Esophagus (tissue), 2 donors: ENCODE measurements around the gene LMBR1L. TPM values are rescaled to one million over a fixed set of nuclear protein-coding genes. Genes with fewer than 3 reads are reported as not detected.
A peak's percentile ranks its signal among the peaks of the same experiment; 100 is the strongest.

Source experiments
- H3K27ac ChIP-seq, 2 donors: one replicate each; pipeline ENCODE4 v1.5.1; 2013; ENCODE audit warnings: low read depth in 2 of 2, mild to moderate bottlenecking in 2 of 2, inconsistent platforms in 1 of 2, low read length in 1 of 2, moderate library complexity in 1 of 2
- H3K27me3 ChIP-seq, 2 donors: one replicate each; pipeline ENCODE4 v1.6.1; 2013; ENCODE audit warnings: low read length in 2 of 2, control low read depth in 1 of 2, mild to moderate bottlenecking in 1 of 2; ENCODE audit not compliant: insufficient read depth in 2 of 2, control insufficient read depth in 1 of 2
- H3K36me3 ChIP-seq, 2 donors: one replicate each; pipeline ENCODE4 v1.6.1; 2013; ENCODE audit warnings: low read length in 1 of 2; ENCODE audit not compliant: control insufficient read depth in 2 of 2, insufficient read depth in 2 of 2
- H3K4me1 ChIP-seq, 2 donors: one replicate each; pipeline ENCODE4 v1.6.1; 2013; ENCODE audit warnings: low read length in 1 of 2; ENCODE audit not compliant: control insufficient read depth in 2 of 2, insufficient read depth in 2 of 2
- H3K4me3 ChIP-seq, 2 donors: one replicate each; pipeline ENCODE4 v1.5.1; 2013; ENCODE audit warnings: low read length in 2 of 2, mild to moderate bottlenecking in 2 of 2, low read depth in 1 of 2, moderate library complexity in 1 of 2
- H3K9me3 ChIP-seq, 2 donors: one replicate each; pipeline ENCODE4 v1.6.1; 2013; ENCODE audit warnings: mild to moderate bottlenecking in 2 of 2, low read depth in 1 of 2, low read length in 1 of 2, moderate library complexity in 1 of 2; ENCODE audit not compliant: control insufficient read depth in 2 of 2, insufficient read depth in 1 of 2
- WGBS, 2 donors: extraction: QIAGEN DNeasy Blood & Tissue Kit; methylation state at CpG; one replicate each; pipeline ENCODE4 v1.1.7; 2013; 5-methylcytosine and 5-hydroxymethylcytosine counted together
- polyA plus RNA-seq, 2 donors: library from polyadenylated mRNA; stranded (reverse); fragments of 200-250 nt; gene quantifications; one replicate each; pipeline ENCODE4 v1.2.3, GENCODE V29; 2013
- donor health status: healthy with polysubstance abuse.
- donor health status: Bipolar disorder and iron deficiency.

LMBR1L gene
- polyA plus RNA-seq, 2 donors: 28.3 to 36.2 TPM

DNA sequence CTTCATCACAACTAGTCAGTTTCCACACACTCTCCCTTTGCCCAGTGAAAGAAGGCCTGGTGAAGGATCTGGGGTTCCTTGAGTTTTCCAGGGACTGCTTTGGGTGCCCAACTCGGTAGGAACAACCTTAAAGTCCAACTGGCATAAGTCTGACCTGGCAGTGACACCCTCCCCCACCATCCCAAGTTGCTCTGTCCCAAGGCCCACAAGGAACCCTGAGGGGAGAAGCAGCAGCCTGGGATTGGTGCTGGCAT, 51.7 kb downstream of the LMBR1L start:
- peak overlapping the region; percentile 93 to 98 for H3K4me3 ChIP-seq
- peaks cover 11 to 17% of the 10 kb centered on the region in 2 donors for H3K4me1 ChIP-seq
- no peaks in the 10 kb centered on the region for H3K9me3 ChIP-seq
- 0% methylated on average over 1 of the region's 1 CpG for WGBS, 2 donors
- H3K27ac ChIP-seq: peak overlapping the region; percentile 87 to 98
- H3K36me3 ChIP-seq: peaks cover 0 to 6% of the 10 kb centered on the region in 2 donors
- no peaks in the 10 kb centered on the region for H3K27me3 ChIP-seq

DNA sequence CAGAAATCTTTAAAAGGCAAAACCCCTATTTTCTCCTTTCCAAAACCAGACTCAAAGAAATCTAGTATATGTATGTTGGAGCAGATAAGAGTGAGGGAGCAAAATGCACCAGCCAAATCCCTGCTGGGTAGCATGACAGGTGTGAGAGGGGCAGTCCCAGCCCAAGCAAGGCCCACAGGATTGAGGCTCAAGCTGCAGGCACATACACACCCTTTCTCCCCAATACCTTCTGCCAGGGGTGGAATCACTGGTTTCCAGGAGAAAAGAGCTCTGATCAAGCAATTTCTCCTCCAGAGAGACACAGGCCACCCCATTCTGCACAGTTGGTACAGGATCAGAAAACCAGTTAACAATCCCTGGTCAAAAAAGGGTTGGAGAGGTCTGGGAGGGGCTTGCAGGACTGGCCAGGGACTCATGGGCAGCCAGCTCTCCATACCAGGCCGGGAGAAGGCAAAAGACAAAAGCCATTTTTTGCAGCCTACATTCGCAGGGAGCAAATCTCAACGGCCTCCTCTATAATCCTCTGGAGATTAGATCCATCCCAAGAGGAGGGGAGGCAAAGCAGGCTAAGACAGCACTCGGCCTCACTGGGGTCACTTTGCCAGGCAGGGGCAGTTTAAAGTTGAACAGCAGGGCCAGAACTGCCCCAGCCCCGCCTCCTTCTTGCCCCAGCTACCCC, 52.1 kb downstream of the LMBR1L start:
- H3K27me3 ChIP-seq: no peaks in the 10 kb centered on the region
- H3K4me1 ChIP-seq: peaks cover 11 to 17% of the 10 kb centered on the region in 2 donors
- peak overlapping the region; percentile 93 to 98 for H3K4me3 ChIP-seq
- H3K27ac ChIP-seq: peak overlapping the region in 1 of 2 donors; percentile 98
- no peaks in the 10 kb centered on the region for H3K9me3 ChIP-seq
- H3K36me3 ChIP-seq: peaks cover under 1 to 11% of the 10 kb centered on the region in 2 donors
- 4 to 5% methylated on average over 5 of the region's 5 CpGs for WGBS, 2 donors

DNA sequence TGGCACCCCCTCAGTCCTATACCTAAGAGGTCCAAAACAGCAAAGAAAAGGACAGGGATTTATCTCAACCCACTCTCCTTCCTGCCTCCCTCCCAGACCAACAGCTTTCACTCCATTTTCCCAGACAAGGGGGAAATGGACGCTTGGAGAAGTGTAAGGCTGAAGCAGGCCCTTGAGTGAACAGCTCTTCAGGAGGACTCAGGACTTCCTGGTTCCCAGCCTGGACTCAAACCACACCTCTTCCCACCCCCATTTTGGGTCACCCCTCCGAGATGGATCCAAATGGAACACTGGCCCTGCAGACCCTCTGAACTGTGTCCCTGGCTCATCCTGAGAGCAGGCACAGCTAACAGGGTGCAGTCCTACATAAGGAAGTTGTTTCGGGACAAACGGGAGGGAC, 52.8 kb downstream of the LMBR1L start:
- Histone ChIP-seq H3K4me1 (peaks cover 11 to 20% of the 10 kb centered on the region in 2 donors), H3K4me3 (peak overlapping the region; percentile 93 to 98), H3K36me3 (peaks cover 3 to 17% of the 10 kb centered on the region in 2 donors), H3K27me3 (no peaks in the 10 kb centered on the region), H3K27ac (peak overlapping the region in 1 of 2 donors; percentile 59), H3K9me3 (no peaks in the 10 kb centered on the region)
- WGBS, 2 donors: 3 to 5% methylated on average over 4 of the region's 4 CpGs

DNA sequence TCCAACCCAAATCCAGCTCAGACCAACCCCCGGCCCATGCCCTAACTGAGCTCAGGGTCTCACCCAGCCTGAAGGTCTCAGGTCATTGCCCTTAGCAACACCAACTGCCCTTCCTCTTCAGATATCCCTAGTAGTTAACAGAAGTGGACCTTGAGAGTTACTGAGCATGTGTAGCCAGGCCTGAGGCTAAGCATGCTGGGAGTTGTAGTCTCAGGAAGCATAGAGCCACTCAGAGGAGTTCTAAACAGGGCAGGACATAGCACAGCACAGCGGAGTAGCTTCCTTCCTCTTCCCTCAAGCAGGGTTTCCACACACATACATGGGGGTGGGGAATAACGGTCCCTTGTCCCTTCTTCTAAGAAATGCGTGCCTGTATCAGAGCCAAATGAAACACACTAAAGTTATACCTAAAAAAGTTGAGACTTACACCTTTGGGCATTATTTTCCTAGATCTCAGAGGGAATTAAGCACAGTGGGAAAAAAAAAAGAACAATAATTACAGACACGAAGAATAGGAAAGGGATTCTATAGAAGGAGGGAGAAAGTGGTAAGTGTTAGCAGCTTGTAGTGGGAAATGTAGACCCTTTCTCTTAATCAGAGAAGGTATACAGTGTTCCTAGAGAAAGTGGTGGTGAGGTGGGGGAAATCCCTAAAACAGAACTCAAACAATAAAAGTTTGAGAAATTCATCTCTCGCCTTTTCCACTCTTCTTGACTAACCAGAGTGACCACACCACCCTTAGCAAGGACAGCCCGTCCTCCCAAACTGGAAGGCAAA, 54.5 kb downstream of the LMBR1L start:
- Histone ChIP-seq H3K4me3 (no peak overlapping the region), H3K36me3 (peaks cover 12 to 34% of the 10 kb centered on the region in 2 donors), H3K27ac (no peak overlapping the region), H3K27me3 (no peaks in the 10 kb centered on the region), H3K4me1 (peaks cover 11 to 23% of the 10 kb centered on the region in 2 donors), H3K9me3 (no peaks in the 10 kb centered on the region)
- 38 to 41% methylated on average over 7 of the region's 7 CpGs for WGBS, 2 donors

DNA sequence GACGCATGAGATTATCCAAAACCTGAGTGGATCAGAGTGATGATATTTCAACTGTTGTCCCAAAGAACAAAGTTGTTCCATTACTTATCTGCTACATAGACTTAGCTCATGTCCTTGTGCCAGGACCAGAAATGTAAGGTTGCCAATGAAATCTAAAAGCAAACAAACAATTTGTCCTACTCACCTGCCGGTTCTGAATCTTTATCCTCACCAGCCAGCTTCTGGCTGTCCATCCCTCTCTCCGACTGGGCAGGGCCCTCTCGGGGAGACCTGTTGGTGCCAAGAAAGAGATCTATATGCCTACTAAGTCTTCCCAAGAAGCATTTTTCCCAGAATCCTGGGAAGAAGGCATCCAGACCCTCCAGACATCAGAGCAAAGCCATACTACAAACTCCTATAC, 55.6 kb downstream of the LMBR1L start:
- 45 to 62% methylated on average over 4 of the region's 4 CpGs for WGBS, 2 donors
- H3K36me3 ChIP-seq: peaks cover 14 to 45% of the 10 kb centered on the region in 2 donors
- H3K27me3 ChIP-seq: no peaks in the 10 kb centered on the region
- H3K4me3 ChIP-seq: no peak overlapping the region
- H3K9me3 ChIP-seq: no peaks in the 10 kb centered on the region
- no peak overlapping the region for H3K27ac ChIP-seq
- H3K4me1 ChIP-seq: peaks cover 11 to 23% of the 10 kb centered on the region in 2 donors

DNA sequence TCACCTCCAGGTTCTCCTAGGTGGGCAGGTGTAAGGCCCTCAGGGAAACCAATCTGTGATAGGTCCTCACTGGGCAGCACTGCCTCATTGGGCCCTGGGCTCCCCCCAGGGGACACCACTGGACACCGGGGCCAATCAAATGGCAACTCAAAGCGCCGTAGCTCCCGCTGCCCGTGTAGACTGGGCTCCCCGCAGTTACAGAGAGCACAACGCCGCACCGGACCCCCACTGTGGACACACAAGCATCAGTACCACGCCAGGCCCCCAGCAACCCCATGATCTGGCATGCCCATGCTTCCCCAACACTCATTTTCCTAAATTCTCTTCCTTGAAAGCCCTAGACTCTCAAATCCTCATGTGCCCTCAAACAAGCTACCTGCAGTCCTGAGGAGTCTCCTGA, 56.1 kb downstream of the LMBR1L start:
- Histone ChIP-seq H3K9me3 (no peaks in the 10 kb centered on the region), H3K4me1 (peaks cover 11 to 23% of the 10 kb centered on the region in 2 donors), H3K4me3 (no peak overlapping the region), H3K27me3 (no peaks in the 10 kb centered on the region), H3K27ac (no peak overlapping the region), H3K36me3 (peaks cover 14 to 51% of the 10 kb centered on the region in 2 donors)
- 91 to 93% methylated on average over 10 of the region's 10 CpGs for WGBS, 2 donors

DNA sequence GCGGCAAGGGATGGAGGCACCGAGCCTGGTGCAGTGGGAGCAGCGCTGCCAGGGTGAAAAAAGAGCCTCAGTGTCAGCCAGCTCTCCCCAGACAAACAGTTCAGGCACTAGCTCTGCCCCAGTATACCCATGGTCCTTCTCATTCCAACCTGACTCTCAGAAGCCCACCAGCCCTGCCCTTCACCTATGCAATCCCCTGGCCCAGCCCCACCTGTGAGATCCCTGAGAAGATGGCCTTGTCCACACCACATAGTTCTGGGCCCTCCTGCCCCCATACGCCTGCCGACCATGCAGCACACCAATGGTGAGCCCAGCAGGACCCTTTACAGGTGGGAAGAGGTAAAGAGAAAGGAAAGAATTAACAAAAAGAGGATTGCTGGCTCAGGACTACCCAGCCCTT, 56.6 kb downstream of the LMBR1L start:
- Histone ChIP-seq H3K4me3 (no peak overlapping the region), H3K27me3 (no peaks in the 10 kb centered on the region), H3K4me1 (peaks cover 11 to 23% of the 10 kb centered on the region in 2 donors), H3K27ac (no peak overlapping the region), H3K36me3 (peaks cover 14 to 54% of the 10 kb centered on the region in 2 donors), H3K9me3 (no peaks in the 10 kb centered on the region)
- WGBS, 2 donors: 93 to 94% methylated on average over 5 of the region's 5 CpGs

DNA sequence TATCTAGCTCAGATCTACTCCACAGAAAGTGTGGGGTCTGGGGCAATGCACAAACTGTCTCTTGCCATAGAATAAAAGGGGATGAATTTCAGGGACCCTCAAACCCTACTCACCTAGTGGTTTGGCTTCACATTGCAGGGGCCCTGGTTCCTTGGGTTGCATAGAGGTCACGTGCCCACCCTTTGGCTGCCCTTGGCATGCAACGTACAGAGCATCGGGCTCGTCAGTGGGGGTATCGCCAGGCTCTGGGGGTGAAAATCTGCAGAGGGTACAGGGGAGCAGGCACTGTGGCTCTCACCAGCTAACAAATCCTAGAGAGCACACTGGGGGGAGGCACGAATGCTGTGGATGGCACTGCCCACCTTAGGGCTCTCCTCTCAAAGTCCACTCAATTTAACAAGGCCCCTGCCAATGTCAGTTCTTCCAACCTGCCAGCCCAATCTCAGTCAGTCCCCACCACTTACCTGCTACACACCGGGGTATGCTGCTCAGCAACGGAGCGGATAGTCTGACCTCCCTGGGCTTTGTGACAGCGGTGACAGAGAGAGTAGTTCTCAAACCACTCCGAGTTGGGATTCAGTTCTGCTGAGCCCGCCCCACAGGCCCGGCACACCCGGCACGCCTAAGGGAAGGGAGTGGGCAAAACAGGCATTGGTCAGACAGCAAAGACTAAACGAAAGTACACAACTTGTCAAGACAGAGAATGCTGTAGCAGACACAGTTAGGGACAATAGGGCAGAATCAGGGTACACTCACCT, 58.0 kb downstream of the LMBR1L start:
- Histone ChIP-seq H3K36me3 (peaks cover 23 to 66% of the 10 kb centered on the region in 2 donors), H3K27ac (peak overlapping the region in 1 of 2 donors; percentile 22), H3K4me1 (peaks cover 3 to 15% of the 10 kb centered on the region in 2 donors), H3K9me3 (no peaks in the 10 kb centered on the region), H3K4me3 (no peak overlapping the region), H3K27me3 (no peaks in the 10 kb centered on the region)
- 78 to 81% methylated on average over 16 of the region's 16 CpGs for WGBS, 2 donors

DNA sequence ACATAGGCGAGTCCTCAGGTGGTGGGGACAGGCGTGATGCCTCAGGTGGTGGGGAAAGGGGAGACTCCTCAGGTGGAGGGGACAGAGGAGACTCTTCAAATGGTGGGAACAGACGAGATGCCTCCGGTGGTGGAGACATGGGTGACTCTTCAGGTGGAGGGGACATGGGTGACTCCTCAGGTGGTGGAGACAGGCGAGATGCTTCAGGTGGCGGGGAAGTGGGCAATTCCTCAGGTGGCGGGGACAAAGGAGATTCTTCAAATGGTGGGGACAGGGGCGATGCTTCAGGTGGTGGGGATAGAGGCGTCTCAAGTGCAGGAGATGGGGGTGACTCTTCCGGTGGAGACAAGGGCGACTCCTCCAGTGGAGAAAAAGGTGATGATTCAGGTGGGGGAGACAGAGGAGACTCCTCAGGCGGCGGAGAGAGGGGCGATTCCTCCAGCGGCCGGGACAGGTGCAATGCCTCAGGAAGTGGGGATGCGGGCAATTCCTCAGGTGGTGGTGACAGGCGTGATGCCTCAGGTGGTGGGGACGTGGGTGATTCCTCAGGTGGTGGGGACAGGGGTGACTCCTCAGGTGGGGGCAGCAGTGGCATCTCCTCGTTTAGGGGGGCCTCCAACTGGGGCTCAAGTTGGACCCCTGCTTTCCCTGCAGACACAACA, 58.7 kb downstream of the LMBR1L start:
- WGBS, 2 donors: 91 to 93% methylated on average over 20 of the region's 20 CpGs
- Histone ChIP-seq H3K27me3 (no peaks in the 10 kb centered on the region), H3K36me3 (peaks cover 23 to 68% of the 10 kb centered on the region in 2 donors), H3K27ac (no peak overlapping the region), H3K9me3 (no peaks in the 10 kb centered on the region), H3K4me3 (no peak overlapping the region), H3K4me1 (peaks cover 0 to 13% of the 10 kb centered on the region in 2 donors)
